IPS-20b (cell line): ENCODE measurements around the gene ECSIT.
"Not testable (repeated sequence)": the region's sequence is repeated elsewhere in the genome, so short reads cannot be mapped to it uniquely, and the experiment has no call there.

ENCODE experiments used
- H3K27ac ChIP-seq: one replicate; pipeline ENCODE4 v1.5.1; 2013; ENCODE audit warnings: low read length
- H3K27me3 ChIP-seq: 2 replicates; pipeline ENCODE4 v1.6.1; 2013; ENCODE audit warnings: mild to moderate bottlenecking, low read length, inconsistent platforms; ENCODE audit not compliant: insufficient read depth
- H3K36me3 ChIP-seq: 2 replicates; pipeline ENCODE4 v1.6.1; 2013; ENCODE audit warnings: low read depth, mild to moderate bottlenecking, inconsistent platforms, low read length, moderate library complexity; ENCODE audit not compliant: insufficient read depth
- H3K4me1 ChIP-seq: 2 replicates; pipeline ENCODE4 v1.6.1; 2013; ENCODE audit warnings: mild to moderate bottlenecking, control low read depth, inconsistent platforms, low read length, moderate library complexity; ENCODE audit not compliant: insufficient read depth
- H3K4me3 ChIP-seq: 2 replicates; pipeline ENCODE4 v1.5.1; 2013; ENCODE audit warnings: mild to moderate bottlenecking, low read length, inconsistent platforms
- H3K9ac ChIP-seq: 2 replicates; pipeline ENCODE4 v1.6.1; 2013; ENCODE audit warnings: low read depth, mild to moderate bottlenecking, inconsistent platforms, low read length, moderate library complexity
- H3K9me3 ChIP-seq: 2 replicates; pipeline ENCODE4 v1.6.1; 2013; ENCODE audit warnings: mild to moderate bottlenecking, low read depth, low read length, inconsistent platforms; ENCODE audit not compliant: insufficient read depth

The ECSIT gene

DNA sequence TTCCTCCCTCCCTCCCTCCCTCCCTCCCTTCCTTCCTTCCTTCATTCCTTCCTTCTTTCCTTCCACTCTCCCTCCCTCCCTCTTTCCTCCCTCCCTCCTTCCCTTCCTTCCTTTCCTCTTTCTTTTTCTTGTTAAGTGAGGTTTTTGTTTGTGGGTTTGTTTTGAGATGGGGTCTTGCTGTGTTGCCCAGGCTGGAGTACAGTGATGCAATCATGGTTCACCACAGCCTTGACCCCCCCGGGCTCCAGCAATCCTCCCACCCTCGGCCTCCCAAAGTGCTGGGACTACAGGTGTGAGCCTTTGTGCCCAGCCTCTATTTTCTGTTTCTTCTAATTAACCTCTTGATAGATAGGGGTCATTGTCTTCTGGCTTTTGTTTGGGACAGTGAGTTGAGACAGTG lies 67.5 kb downstream of the ECSIT start:
- H3K36me3 ChIP-seq, result no peaks in the 10 kb centered on the region
- no peaks in the 10 kb centered on the region for H3K27me3 ChIP-seq
- no peaks in the 10 kb centered on the region; the same call in 1 of the 2 replicates for H3K4me1 ChIP-seq
- H3K9me3 ChIP-seq, result no peaks in the 10 kb centered on the region
- no peak overlapping the region for H3K9ac ChIP-seq
- H3K27ac ChIP-seq, result no peak overlapping the region
- H3K4me3 ChIP-seq, result no peak overlapping the region

DNA sequence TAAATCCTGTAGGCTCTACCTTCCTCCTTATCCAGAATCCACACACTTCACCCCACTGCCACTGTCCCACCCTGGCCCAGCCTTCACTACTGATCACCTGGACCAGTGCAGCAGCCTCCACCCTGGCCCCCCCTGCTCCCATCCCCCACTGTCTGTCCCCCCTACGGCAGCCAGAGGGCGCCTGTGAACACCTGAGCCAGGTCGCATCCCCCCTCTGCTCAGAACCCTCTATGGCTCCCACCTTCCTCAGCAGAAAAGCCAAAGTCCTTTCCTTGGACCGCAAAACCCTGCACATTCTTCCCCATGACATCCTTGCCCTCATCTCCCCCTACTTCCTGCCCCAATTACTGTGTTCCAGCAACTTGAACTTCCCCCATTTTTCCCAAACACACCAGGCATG lies 68.7 kb downstream of the ECSIT start:
- H3K9ac ChIP-seq, result no peak overlapping the region
- H3K9me3 ChIP-seq, result no peaks in the 10 kb centered on the region
- no peaks in the 10 kb centered on the region for H3K4me1 ChIP-seq
- no peak overlapping the region for H3K4me3 ChIP-seq
- no peaks in the 10 kb centered on the region for H3K27me3 ChIP-seq
- no peaks in the 10 kb centered on the region for H3K36me3 ChIP-seq
- no peak overlapping the region for H3K27ac ChIP-seq

DNA sequence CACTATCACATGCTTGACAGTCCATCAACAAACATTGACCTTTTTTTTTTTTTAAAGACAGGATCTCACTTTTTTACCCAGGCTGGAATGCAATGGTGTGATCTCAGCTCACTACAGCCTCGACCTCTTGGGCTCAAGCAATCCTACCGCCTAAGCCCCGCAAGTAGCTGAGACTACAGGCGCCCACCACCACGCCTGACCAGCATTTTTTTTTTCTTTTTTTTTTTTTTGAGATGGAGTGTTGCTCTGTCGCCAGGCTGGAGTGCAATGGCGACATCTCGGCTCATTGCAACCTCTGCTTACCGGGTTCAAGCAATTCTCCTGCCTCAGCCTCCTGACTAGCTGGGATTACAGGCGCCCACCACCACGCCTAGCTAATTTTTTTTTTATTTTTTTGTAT lies 70.0 kb downstream of the ECSIT start:
- H3K4me3 ChIP-seq, H3K9ac ChIP-seq, H3K27me3 ChIP-seq, H3K9me3 ChIP-seq, H3K36me3 ChIP-seq, H3K27ac ChIP-seq, H3K4me1 ChIP-seq: not testable (repeated sequence)

DNA sequence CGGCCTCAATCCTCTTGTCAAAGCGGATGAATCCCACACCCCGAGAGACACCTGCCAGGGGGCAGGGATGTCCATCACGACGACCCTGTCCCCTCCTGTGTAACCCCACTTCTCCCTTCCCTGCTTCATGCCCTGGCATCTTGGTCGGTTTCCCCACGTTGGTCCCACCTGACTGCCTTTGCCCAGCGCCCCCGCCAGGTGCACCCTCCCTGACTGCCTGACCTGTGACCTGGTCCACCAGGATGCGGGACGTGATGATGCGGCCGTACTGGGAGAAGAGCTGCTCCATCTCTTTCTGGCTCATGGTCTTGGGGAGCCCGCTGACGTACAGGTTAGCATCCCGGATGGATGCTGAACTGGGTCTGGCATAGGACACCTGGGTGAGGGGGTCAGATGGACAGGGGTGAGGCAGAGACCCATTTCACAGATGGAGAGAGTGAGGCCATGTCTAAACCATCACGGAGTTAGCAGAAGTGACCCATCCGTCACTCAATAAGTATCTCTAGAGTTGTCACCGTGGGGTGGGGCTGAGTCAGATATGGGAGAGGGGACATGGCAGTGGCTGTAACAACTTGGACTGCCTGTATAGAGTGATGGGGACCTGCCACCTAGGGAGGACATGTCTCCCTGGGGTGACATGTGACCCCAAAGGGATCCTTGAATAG lies 70.6 kb downstream of the ECSIT start:
- no peaks in the 10 kb centered on the region for H3K4me1 ChIP-seq
- H3K9me3 ChIP-seq, result no peaks in the 10 kb centered on the region
- H3K27ac ChIP-seq, result no peak overlapping the region
- no peaks in the 10 kb centered on the region for H3K36me3 ChIP-seq
- H3K4me3 ChIP-seq, result no peak overlapping the region
- H3K9ac ChIP-seq, result no peak overlapping the region
- no peaks in the 10 kb centered on the region for H3K27me3 ChIP-seq

DNA sequence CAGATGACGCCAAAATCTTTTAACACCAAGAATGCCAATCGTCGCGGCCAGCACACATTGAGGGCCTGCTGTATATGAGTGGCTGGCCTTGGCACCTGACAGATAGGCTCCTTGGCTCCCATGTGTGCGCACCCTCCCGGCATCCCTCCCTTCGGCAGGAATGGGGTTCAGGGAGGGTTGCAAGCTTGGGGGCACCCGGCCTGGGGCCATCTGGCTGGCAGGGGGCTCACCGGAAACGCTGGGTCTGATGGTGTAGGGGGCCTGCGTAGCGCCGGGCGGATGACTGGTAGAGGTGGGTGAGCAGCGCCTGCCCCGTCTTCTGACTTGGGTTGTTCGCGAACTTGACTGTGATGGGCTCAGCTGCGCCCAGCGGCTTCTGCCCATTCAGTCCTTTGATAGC lies 71.1 kb downstream of the ECSIT start:
- Histone ChIP-seq H3K9me3 (no peaks in the 10 kb centered on the region), H3K9ac (no peak overlapping the region), H3K27me3 (no peaks in the 10 kb centered on the region), H3K27ac (no peak overlapping the region), H3K36me3 (no peaks in the 10 kb centered on the region), H3K4me1 (no peaks in the 10 kb centered on the region), H3K4me3 (no peak overlapping the region)

DNA sequence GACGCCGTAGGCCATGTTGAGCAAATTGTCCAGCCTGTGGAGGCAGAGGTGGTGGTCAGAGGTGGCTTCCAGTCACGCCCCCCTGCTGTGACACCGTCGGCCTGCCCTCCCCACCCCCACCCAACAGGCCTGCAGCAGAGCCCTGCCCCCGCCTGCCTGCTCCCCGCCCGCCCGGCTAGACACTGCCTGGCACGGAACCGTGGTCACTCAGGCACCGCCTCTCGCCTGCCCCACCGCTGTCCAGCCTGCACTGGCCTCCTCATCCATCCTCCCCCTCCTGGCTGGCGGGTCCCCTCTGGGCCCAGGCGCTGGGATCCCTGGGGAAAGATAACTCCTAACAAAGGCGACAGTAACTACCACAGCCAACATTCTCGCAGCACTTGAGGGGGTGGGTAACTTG lies 71.8 kb downstream of the ECSIT start:
- H3K9me3 ChIP-seq, result no peaks in the 10 kb centered on the region
- peaks cover 1% of the 10 kb centered on the region; the same call in 1 of the 2 replicates for H3K4me1 ChIP-seq
- no peak overlapping the region for H3K9ac ChIP-seq
- no peak overlapping the region for H3K4me3 ChIP-seq
- H3K27me3 ChIP-seq, result no peaks in the 10 kb centered on the region
- no peak overlapping the region for H3K27ac ChIP-seq
- no peaks in the 10 kb centered on the region for H3K36me3 ChIP-seq

DNA sequence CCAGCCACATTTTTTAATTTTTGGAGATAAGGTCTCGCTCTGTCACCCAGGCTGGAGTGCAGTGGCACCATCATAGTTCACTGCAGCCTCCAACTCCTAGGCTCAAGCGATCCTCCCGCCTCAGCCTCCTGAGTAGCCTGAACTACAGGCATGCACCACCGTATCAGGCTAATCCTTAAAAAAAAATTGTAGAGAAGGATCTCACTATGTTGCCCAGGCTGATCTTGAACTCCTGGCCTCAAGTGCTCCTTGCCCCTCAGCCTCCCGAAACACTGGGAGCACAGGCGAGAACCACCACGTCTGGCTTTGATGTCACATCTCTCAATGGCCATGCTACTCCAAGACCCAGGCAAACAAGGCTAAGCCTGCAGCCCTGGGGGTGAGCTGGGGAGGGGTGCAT lies 72.3 kb downstream of the ECSIT start:
- H3K27ac ChIP-seq, result no peak overlapping the region
- H3K36me3 ChIP-seq, result no peaks in the 10 kb centered on the region
- H3K4me3 ChIP-seq, result no peak overlapping the region
- no peaks in the 10 kb centered on the region for H3K27me3 ChIP-seq
- H3K4me1 ChIP-seq, result peaks cover 4% of the 10 kb centered on the region; the same call in 1 of the 2 replicates
- no peaks in the 10 kb centered on the region for H3K9me3 ChIP-seq
- H3K9ac ChIP-seq, result no peak overlapping the region
